ENCODE results near the gene SF3A1.
"Not testable (repeated sequence)": the region's sequence is repeated elsewhere in the genome, so short reads cannot be mapped to it uniquely, and the experiment has no call there.

GRCh38 chr22:30338341-30338740, 18.4 kb downstream of the SF3A1 start:
- TF ChIP-seq ARNT (IDR thresholded peaks at IDR 0.05); LEF1 (IDR thresholded peaks at IDR 0.05; ENCODE audit: borderline replicate concordance); ZNF384 (IDR thresholded peaks at IDR 0.05); SP1 (IDR thresholded peaks at IDR 0.05); FOXM1 (IDR thresholded peaks at IDR 0.05; ENCODE audit: borderline replicate concordance); SUZ12 (IDR thresholded peaks at IDR 0.05): not testable (repeated sequence)
